ENCODE data around the gene CES1.
"Not testable (repeated sequence)": the region's sequence is repeated elsewhere in the genome, so short reads cannot be mapped to it uniquely, and the experiment has no call there.

Gene CES1

DNA sequence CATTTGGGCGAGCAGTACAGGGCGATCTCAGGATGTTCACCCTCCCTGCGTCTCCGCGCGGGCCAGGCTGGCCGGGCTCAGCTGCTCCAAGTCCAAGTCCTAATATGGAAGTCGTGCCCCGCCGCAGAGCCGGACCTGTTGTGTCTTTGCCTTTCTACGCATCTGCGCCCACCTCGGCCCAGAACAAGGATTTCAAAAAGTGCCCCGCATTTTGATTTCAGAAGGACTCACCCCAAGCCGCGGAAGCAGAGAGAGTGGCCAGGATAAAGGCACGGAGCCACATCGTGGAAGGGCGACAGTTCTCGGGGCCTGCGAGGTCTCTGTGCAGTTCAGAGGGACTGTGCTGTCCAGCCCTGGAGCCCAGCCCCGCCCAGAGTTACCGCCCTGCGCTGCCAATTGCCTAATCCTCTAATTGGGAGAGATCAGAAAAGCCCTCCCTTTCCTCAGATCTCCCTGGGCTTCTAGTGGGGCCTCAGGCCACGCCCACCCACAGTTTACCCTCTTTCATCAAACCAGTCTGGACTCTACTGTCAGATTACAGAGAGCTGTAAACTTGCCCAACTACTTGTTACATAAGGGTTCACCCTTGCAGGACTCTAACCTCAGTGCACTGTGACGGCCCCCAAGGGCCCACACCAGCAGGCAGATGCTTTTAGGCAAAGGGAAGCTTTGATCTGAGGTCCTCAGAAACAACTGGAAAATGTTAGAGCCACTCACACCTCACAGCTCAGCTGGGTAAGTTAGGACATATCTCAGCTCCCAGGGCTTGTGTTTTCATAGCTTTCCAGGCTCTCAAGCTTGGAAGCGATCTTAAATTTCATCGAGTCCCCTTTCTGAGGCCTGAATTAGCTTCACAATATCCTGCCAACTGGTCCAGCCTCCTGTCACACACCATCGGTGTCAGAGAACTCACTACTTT, at the start of gene CES1:
Gene CES1 (minus strand): TSS at position 324 of the 919 bp plus-strand sequence. CDS start 41 bp downstream, at position 283.
- no peak for DNase-seq

GRCh38 chr16:55876854-55877253, 44.0 kb upstream of the CES1 start:
- no peak for DNase-seq

GRCh38 chr16:55875273-55875672, 42.4 kb upstream of the CES1 start, which contains the start of gene CES5A:
CES5A (minus strand) TSS chr16:55875373; CDS start chr16:55875221, 152 bp downstream.
- no peak for DNase-seq

DNA sequence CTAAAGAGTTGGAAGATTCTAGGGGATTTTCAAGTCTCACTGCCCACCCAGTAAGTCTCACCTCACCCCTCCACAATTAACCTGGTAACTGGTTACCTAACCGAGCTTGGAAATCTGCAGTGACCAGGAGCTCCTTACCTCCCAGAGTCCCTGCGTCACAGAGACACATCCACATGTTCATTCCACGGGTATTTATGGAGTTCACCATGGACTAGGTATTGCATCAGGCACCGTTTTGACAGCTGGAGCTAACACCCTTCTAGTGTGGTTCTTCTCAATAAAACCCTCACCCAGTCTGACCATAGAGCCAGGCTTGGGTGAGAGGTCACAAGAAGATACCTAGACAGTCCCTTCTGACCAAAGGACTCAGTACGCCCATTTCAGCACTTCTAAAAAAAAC, 40.2 kb upstream of the CES1 start:
- DNase-seq, result no peak

GRCh38 chr16:55872130-55872529, 39.2 kb upstream of the CES1 start:
- DNase-seq, result no peak

- DNase-seq, result no peak
These were observed 38.6 kb upstream of the CES1 start for GRCh38 chr16:55871411-55872038.

DNA sequence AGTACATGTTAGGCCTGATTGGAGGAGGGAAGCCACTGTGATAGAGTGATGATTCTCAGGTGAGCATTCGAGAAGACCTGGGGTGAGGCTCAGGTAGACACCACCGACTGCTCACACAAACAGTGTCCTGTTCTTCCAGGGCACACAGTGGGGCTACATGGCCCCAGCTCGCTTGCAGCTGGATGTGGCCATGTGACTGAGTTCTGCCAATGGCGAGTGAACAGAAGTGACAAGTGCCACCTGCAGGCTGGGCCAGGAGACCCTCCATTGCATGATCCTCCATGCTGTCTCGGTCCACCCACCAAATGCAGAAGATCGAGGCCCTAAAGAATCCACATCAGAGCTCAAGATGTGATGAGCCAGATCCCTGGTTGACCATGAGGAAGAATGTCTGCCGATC, 36.1 kb upstream of the CES1 start:
- no peak for DNase-seq

DNA sequence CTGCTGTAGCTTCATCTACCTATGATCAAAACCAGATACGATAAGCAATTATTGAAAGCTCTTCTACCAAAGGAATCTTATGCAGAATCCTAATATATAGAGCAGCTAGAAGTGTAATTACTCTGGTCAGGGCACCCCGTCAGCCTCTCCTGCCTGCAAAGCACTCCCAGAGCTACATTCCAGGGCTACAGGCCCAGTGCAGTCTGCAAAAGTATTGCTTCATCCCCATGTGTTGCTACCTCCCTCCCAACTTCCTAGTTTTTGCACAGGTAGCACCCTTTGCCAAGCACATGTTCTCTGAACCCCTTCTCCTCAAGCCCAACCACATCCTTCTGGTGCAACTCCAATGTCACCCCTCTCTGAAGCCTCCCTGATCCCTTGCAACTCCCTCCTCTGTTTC, 35.2 kb upstream of the CES1 start:
- no peak for DNase-seq

DNA sequence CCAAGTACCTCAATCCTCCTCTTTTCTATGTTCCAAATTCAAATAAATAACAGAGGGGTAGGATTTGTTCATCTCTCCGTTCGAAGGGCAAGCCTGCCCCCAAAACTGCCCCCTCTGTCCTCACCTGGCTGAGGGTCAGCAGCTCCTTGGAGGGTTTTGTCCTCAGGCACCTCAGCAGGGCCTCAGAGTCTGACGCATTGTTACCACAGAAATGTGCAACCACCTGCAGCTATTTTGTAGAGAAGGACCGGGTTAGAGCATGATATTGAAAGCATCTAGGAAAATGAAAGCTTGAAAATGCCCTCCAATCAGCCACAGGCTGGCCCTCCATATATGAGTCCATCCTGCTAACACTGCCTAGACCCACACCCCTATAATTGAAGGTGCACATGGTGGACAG, 28.4 kb upstream of the CES1 start:
- DNase-seq, result no peak

DNA sequence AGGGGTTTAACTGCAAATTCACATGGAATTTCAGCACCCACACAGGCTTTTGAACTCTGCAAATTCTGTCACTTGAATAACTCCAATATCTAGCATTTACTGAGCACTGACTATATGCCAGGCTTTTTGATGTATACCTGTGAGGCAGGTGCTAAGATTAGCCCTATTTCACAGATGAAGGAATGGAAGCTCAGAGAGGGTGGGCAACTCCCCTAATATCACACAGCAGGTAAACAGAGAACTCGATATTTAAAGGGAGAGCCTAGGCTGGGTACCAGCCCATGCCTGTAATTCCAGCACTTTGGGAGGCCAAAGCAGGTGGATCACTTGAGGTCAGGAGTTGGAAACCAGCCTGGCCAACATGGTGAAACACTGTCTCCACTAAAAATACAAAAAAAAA, 24.8 kb upstream of the CES1 start:
- not testable (repeated sequence) for DNase-seq

GRCh38 chr16:55856950-55857349, 24.1 kb upstream of the CES1 start:
- DNase-seq, result no peak

- DNase-seq, result no peak
These were observed 20.2 kb upstream of the CES1 start for GRCh38 chr16:55853114-55853513.

GRCh38 chr16:55849536-55849935, 16.6 kb upstream of the CES1 start:
- DNase-seq, result no peak

DNA sequence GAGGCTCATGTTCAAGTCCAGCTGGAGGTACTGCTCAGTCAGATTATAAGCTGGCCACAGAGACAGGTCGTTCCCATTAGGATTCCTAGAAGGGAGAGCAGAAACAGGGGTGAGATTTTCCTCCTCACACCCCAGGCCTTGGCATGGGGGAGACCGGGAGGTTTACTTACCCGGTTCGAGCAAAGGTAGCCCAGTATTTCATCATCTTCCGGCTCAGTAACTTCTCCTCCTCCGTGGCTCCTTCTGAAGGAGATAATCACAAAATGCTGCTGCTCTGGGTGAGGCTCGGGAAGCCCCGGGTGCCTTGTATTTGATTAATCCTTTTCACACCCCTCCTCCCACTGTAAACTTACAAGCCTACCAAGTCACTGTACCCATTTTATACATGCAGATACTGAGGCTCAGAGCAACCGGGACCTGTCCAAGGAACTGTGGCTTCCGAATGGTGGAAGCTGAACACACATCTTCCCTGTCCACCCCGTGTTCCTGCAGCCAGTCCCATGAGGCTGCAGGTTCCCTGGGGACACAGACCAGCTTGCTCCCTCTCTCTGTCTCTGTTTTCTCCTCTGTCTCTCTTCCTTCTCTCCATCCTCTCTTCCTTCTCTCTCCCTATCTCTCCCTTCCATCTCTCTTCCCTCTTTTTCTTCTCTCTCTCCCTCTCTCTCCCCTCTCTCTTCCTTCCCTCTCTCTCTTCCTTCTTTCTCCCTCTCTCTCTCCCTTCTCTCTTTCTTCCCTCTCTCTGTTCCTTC, 13.9 kb upstream of the CES1 start:
- DNase-seq, result no peak

DNA sequence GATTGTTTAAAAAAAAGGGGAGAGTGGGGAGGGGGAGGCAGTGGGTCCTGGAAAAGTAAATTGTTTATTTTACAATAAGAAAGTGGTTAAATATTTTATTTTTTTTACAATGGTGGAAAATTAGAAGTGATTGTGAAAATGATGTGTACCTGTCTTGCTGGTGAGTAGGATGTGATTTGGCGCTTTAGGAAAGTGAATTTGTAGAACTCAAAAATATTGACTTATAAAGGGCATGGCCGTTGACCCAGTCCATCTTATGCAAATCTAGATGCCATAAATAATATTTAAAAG, 10.2 kb upstream of the CES1 start:
- DNase-seq, result no peak

GRCh38 chr16:55842369-55843104, 9.6 kb upstream of the CES1 start:
- no peak for DNase-seq

GRCh38 chr16:55839115-55839514, 6.2 kb upstream of the CES1 start:
- no peak for DNase-seq

GRCh38 chr16:55836158-55836611, 3.3 kb upstream of the CES1 start:
- no peak for DNase-seq

- DNase-seq, result no peak
These were observed 2.7 kb upstream of the CES1 start for GRCh38 chr16:55835581-55835980.

GRCh38 chr16:55835173-55835572, 2.3 kb upstream of the CES1 start:
- DNase-seq, result not testable (repeated sequence)

GRCh38 chr16:55834049-55834448, 1.2 kb upstream of the CES1 start:
- no peak for DNase-seq

DNA sequence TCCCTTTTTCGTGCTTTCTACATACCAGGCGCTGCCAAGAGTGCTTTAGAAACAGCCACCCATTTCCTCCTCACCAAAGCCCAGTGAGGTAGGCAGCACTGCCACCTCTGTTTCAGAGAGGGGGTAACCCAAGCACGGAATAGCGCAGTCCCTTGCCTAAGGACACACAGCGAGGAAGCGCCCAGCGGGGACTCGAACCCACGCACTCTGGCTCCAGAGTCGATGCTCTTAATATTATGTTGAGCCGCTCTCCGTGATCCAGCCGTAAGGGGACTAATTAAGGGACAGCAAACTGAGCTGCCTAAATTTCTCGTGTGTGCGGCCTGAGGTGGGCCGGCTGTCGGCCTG, 497 bp downstream of the CES1 start:
- DNase-seq, result no peak

DNA sequence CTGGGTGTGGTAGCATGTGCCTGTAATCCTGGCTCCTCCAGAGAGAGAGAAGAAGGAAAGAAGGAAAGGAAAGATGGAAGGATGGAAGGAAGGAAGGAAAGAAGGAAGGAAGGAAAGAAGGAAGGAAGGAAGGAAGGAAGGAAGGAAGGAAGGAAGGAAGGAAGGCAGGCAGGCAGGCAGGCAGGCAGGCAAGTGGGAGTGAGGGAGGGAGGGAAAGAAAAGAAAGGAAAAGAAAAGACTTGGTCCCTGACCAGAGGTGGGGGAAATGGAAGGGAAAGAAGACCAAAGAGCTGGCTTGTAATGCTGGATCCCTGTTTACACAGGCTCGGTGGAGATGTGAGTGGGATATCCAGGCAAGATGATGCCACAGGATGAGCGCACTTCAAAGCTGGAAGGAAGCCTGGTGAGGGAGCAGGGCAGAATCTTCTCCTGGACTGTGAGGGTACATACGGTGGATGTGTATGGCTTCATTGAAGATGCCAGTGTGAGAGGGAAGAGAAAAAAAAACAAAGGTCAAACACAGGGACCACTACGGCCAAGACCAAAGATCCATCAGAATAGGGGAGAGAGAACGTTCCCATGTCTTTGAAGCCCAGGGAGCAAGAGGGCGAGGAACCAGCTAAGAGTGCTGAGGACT, 2.1 kb downstream of the CES1 start:
- no peak for DNase-seq
